SKM-1 (cell line): Measurements from ENCODE around the gene CALCR.

Experiments used
- DNase-seq: peaks from one replicate; lab custom pipeline; 2025; ENCODE audit not compliant: unreplicated experiment; lab: John Stamatoyannopoulos, UW

The CALCR gene

DNA sequence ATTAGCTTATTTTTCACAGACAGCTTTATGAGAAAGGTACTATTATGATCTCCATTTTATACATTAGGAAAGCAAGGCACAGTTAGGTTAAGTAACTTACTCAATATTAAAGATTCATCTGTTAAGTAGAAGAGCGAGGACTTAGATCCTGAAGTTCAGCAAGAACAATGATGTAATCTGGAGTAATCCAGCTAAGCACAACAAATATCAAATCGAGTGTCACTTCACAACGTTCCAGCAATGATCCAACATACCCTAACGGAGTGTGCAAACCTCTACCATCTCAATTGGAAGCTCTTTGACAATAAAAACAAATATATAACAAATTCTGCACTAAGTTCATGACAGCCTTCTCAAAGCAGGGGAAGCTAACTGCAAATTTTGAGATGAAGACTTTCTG is 121.3 kb downstream of the CALCR start:
- DNase-seq = no peak

DNA sequence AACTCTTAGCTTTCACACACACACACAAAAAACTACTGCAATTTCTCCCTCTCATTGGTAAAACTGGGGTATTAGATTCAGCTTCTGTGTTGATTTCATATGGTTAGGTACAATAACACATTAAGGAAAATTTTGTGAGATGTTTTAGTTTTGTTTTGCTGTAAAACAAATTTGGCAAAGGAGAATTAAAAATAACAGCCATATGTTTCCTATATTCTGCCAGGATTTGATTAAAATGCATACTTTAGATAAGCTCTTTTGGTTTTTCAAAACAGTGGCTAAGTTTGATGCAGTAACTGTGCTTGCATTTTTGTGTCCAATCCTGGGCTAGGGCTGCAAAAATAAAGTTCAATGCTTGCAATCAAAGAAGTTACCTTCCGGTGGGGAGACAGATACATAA is 126.3 kb downstream of the CALCR start:
- DNase-seq = no peak

DNA sequence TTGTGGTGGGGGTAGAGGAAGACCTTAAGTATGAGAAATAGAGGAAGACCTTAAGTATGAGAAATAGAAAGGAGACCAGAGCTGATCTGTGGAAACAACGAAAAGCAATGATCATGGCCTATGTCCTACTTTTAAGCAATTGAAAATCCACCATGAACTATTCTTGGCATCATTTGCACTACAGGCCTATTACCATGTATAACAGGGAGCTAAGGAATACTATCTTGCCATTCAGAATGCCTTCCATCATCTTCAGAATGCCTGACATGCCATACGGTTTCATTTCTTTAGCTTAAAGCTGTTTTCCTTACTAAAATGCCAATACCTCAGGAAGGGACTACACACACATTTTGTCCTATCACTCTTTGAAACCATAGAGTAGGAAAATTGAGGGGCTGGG is 127.0 kb downstream of the CALCR start:
- DNase-seq = no peak

DNA sequence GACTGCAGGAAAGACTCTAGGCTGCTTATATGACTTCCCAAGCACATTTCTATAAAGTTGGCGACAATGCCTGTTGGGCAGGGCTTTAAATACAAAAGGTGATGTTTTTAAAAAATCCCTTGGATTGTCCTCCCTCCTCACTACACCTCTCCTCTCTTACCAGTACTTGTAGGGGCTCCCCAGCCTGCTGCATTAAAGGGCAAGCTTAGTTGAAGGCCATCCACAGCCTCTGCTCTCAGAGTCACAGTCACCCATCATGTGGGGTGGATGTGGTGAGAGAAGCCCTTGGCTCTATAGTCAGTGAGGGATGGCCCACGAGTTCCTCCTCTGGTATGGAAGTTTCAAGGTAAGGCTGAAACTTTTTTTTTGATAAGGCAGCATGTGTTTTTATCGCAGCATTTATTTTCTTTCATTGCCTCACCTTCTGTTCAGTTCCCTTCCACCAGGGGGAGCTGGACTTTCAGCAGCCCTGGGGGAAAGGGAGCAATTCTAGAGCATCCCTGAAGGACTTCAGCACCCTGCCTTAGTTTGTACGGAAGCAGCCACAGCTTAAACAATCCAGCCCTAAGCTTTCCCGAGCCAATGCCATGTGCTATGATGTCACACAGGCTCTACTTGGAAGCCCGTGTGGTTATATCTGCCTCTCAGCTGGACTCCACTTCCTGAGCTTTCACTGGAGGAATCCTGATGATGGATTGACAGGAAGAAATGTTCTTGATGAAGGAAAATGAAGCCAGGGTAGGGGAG is 131.9 kb downstream of the CALCR start:
- peak; percentile 9 for DNase-seq

DNA sequence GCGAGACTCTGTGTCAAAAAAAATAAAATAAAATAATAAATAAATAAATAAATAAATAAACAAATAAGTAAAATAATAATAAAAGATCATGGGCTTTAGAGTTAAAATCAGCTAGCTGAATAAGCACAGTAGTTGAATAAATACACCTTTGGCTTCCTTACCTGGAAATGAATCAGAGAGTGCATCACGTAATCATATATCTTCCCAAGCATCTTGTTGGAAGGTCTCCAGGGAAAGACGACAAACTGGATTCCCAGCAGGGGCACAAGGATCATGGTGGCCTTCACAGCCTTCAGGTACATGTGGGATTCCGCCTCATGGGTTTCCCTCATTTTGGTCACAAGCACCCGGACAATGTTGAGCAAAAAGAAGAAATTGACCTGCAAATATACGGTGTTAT is 138.7 kb downstream of the CALCR start:
- DNase-seq = no peak

DNA sequence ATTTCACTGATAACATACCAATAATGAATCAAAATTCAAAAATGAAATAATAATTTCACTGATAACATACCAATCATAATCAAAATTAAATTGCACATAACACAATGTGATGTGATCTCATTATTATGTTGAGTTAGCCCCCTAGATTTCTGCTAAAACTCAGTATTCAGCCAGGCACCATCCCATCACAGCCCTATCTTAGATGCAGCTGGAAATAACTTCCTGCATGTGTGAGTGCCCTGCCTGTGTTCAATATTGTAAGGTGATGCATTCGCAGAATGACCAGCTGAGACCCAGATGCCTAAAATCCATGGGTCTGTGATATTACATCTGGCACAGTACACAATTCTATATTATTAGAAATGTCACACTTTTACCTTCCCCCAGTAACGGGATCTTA is 142.4 kb downstream of the CALCR start:
- DNase-seq = no peak

DNA sequence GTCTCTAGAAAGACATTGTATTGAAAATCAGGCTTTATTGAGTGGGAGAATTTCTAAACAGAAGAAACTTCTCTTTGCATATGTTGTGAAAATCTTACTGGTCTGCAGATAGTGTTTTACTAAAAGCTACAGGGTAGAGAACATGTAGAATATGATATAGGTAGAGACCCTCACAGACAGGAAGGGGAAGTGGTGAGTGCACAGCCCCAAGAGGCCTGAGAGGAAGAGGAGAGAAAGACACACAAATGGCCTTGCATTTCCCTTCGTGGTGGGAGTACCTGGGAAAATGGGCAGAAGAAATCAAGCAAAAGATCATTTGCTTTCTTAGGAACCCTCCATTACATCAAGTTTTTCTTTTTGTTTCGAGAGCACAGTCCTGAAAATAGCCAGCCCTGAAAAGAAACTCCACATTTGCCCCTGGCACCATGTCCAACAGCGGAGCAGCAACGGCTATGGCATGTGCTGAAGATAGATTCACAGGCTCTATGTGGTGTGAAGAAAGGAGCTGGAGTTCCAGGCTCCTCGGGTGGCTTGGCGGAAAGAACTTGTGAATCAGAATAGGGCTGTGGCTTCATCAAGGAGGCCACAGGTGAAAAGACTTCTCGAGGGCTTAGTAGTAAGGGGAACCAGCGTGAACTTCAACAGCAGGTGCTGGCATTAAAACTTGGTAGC is 143.5 kb downstream of the CALCR start:
- DNase-seq = no peak

DNA sequence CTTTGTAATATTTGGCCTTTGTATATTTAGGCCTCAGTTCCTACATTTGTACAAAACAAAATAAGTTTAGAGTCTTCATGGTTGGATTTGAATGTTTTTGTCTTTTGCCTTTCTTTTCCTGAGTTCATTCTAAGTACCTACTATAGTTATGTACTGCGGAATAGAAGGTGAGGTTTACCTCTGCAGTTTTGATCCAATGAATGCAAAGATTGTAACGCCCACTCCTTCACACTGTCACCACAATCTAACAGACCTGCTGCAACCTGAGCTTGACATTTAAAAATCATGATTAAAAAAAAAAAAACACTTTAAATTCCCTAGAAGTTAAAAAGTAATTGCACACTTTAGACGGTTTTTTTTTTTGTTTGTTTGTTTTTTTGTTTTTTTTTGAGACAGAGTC is 145.0 kb downstream of the CALCR start:
- DNase-seq = no peak

DNA sequence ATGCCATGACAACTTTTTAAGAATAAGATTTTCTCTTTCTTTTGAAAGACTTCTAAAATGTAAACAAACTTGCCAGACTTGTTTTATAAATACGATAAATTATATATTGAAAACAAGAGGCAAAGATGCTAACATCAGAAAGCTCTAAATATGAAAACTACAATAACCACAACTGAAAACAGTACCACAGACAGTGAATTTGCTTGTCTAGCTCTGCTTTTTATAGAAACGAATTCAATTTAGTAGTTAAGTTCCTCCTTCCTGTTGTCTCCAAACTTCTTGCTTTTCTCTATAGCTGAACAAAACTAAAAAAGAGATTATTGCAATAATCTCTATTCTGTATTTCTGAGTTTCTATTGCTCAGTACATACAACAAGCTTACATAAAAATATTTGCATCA is 147.4 kb downstream of the CALCR start:
- no peak for DNase-seq

DNA sequence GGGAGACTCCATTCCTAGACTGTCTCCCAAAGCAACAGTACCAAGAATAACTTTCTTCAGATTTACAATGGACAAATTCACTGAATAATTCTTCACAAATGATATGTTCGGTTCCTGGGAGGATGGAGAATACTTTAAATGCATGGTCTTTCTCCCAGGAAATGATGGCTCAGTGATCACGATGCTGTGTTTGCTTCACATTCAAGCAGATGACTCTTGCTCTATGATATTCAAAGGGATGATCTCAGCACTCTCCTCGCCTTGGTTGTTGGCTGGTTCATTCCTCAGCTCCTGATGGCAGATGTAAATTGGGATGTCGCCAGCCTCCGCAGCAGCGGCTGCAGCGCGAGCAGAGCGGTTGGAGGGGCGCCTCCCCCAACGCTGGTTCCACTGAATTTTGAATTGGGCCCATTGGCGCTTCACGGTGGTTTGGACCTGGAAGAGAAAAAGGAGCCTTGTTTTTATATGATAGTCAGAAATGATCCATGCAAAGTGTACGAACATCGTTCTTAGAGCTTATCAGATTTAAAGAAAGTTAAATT is 148.3 kb downstream of the CALCR start:
- no peak for DNase-seq

DNA sequence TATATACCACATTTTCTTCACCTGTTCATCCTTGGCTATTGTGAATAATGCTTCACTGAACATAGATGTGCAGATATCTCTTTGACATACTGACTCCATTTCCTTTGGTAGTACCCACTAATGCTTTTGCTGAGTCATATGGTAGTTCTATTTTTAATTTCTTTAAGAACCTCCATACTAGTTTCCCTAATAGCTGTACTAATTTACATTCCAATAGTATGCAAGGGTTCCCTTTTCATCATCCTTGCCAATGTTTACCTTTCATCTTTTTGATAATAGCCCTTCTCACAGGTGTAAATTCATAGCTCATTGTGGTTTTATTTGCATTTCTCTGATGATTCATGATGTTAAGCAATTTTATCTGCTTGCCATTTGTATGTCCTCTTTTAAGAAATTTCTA is 159.9 kb downstream of the CALCR start:
- no peak for DNase-seq

DNA sequence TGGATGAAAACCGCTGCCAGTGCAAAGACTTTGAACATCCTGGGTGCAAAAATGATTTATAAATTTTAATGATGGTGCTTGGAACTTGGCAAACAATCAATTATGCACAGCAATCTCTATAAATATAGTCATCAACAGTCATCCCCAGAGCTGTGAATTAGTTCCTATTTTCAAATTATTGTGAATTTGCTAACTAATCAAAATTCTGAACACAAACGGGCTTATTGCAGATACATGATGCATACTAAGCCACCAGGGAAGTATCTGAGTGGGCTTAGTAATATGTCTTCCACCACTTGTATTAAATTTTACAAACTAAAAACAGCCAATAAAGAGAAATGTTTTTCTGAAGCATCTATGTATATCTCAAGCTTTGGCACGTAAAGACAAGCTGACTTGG is 165.2 kb downstream of the CALCR start:
- DNase-seq = no peak

DNA sequence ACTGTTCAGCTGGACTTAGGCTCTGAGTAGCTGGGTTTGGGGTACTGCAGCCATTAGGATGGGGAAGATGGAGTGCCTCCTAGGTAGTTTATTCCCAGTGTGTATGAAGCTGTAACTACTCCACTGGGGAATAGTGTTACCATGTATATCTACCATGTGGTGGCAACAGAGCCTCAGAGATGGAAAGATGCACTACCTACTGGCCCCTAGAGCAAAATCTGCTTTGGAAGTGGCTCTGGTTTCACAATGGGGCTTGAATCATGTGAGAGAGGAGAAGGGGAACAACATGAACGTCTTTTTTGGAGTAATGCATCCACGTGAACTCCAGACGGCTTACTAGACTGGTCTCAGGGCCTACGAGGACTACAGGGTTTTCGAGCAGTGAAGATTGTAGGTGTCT is 167.3 kb downstream of the CALCR start:
- DNase-seq = no peak

DNA sequence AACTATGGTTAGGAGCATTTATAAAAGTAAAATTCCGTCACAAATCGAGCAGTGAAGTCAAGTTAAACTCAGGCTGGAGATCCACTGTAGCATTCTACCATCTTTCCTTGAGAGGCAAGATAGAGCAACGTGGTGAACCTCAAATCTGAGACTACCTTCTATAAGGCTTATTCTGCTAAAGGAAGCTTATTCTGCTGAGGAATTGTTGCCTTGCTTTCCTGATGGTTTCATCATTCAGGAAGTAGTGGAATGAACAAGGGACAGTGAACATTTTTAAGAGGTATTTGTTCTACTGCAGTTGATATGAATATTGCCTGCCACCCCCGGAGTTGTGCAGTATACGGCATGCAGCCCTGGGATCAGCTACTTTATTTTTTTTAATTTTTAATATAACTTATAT is 171.6 kb downstream of the CALCR start:
- no peak for DNase-seq

DNA sequence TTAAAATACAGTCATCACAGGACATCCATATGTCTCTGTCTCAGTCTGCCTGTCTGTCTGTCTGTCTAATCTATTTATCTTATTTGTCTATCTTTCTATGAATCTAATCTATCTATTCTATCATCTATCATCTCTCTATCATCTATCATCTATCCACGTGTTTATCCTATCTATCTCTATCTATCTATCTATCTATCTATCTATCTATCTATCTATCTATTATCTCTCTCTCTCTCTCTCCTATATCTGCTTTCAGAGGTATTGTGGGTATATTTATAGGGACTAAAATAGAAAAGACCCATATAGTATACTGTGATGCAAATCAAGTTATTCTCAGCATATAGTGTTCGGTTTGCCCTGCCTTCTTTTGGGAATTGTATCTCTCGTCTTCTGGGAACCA is 174.9 kb downstream of the CALCR start:
- DNase-seq = no peak

DNA sequence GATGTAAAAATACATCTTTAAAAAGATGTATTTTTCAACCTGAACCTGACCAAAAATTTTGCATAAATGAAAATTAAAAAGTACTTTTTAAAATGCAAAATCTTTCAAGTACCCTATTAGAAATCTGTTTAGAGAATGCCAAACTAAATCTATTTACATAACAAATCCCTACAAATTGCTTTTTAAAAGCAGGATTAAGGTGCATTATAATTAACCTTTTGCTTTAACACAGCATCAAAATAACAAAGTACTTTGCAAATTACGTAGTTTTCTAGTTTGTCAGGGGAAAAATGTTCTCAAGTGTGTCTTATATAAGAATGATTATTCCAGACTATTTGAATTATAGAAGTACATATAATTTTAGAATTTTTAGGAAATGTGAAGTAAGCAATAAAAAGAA is 181.5 kb downstream of the CALCR start:
- DNase-seq = no peak

DNA sequence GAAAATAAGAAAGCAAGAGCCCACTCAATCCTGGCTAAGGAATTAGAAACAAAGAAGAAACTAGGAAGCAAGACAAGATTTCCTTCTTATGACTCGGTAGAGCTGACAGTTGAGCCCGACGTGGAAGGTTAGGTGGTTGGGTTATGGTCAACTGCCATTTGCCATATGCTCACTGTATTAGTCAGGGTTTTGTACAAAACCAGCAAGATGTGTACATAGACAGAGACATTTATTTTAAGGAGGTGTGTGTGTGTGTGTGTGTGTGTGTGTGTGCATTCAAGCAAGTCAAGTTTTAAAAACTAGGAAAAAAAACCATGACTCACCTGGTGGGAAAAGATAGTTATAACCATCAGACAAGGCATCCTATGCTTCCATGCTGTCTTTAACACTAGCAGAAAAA is 183.9 kb downstream of the CALCR start:
- DNase-seq = no peak

DNA sequence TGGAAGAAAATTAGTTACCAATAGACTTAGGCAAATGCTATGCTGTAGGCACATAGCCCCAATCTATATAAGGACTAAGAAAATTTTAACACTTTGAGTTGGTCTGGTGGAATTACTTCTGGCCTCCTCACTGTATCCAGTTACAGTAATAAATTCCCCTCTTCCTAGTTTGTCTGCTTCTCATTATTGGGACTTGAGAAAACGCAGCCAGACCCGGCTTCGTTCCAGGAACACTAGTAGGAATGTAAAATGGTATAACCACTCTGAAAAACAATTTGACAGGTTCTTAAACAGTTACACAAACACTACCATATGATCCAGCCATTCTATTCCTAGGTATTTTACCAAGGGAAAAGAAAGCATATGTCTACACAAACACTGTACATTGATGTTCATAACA is 192.2 kb downstream of the CALCR start:
- DNase-seq = no peak

DNA sequence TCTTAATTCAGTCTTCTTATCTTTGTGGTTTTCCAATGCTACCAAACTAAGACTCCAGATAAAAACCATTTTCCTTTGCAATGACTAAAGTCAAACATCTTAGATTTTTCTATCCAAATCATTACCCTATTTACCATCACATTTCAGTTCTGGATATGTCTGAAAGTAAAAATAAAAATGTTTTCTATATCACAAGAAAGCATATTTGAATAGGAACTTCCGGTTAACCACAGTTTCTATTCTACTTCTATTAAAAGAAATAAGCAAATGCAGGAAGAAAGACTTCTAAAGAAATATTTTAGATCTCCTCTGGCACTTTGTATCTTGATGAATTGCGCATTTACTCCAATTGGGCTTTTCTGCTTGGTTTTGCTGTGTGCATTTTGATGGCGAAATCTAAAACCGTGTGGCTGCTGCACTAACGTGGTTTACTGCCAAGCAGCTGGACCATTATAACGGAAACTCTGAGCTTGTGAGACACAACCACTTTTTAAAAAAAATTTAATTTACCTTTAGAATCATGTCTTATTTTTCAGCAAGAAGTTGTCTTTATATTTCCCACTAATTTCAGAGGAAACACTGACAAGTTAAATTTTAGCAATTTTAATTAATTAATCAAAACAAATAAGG is 196.3 kb downstream of the CALCR start:
- DNase-seq = no peak

DNA sequence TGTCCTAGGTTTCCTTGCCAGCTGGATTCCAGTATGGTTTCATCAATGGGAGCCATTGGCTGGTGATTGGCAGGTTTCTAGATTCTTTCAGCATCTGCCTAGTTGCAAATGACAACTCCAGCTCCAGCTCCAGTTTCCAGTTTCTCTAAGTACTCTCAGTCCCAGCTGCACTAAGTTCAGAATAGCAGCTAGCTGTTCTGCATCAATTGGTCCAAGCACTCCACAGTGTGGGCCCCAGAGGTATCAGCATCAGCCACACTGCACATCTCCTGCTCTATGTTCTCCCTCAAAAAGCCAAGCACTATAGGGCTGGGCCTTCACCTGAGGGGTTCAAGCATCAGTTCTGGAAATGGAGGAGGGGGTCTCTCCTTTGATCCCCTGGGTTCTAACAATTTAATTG is 198.9 kb downstream of the CALCR start:
- DNase-seq = no peak
